CD4-positive, CD25-positive, alpha-beta regulatory T cell (primary cell): Measurements from ENCODE around the gene UTP3. TPM values are rescaled to one million over a fixed set of nuclear protein-coding genes. Genes with fewer than 3 reads are reported as not detected.
"Not testable (repeated sequence)": the region's sequence is repeated elsewhere in the genome, so short reads cannot be mapped to it uniquely, and the experiment has no call there.

Source experiments
- ATAC-seq, 2 donors: fragments of 150-1000 bp; cut with Tn5 transposase; one replicate each; pipeline ENCODE4 v1.10.0; 2021; ENCODE audit warnings: low read depth in 2 of 2, moderate number of reproducible peaks in 2 of 2, moderate library complexity in 1 of 2
- DNase-seq, 3 donors: peaks; one replicate each; pipeline versions ENCODE4 v3.0.0 to v3.0.0-alpha.2; 2012 to 2022; ENCODE audit warnings: mixed read lengths in 1 of 3
- H3K27ac ChIP-seq: one replicate; pipeline ENCODE4 v1.7.0; 2013; ENCODE audit warnings: mild to moderate bottlenecking, low read length; ENCODE audit not compliant: insufficient read depth, poor library complexity, severe bottlenecking
- H3K27me3 ChIP-seq: one replicate; pipeline ENCODE4 v1.7.0; 2013; ENCODE audit warnings: low read length; ENCODE audit not compliant: control insufficient read depth, insufficient read depth
- H3K36me3 ChIP-seq: one replicate; pipeline ENCODE4 v1.7.0; 2013; ENCODE audit warnings: mild to moderate bottlenecking, low read length, moderate library complexity; ENCODE audit not compliant: control insufficient read depth, insufficient read depth
- H3K4me1 ChIP-seq: 2 replicates; pipeline ENCODE4 v1.7.0; 2013; ENCODE audit warnings: mild to moderate bottlenecking, low read length; ENCODE audit not compliant: insufficient read depth, control insufficient read depth, poor library complexity, severe bottlenecking
- H3K4me3 ChIP-seq: one replicate; pipeline ENCODE4 v1.7.0; 2013; ENCODE audit warnings: low read depth, mild to moderate bottlenecking, low read length, moderate library complexity
- H3K9me3 ChIP-seq, 2 experiments: 1 replicate in 1 of 2; 2 replicates in 1 of 2; pipeline ENCODE4 v1.7.0; 2013; ENCODE audit warnings: low read length in 2 of 2, mild to moderate bottlenecking in 1 of 2, moderate library complexity in 1 of 2; ENCODE audit not compliant: control insufficient read depth in 2 of 2
- H3K27ac Mint-ChIP-seq, 3 donors: one replicate each; pipeline ENCODE4 v1.8.0; 2020 to 2022; ENCODE audit warnings: mild to moderate bottlenecking in 3 of 3, mixed read lengths in 3 of 3, moderate library complexity in 2 of 3
- H3K27me3 Mint-ChIP-seq: one replicate; pipeline ENCODE4 v1.8.0; 2022; ENCODE audit warnings: mild to moderate bottlenecking, mixed read lengths
- H3K36me3 Mint-ChIP-seq: one replicate; pipeline ENCODE4 v1.8.0; 2020; ENCODE audit warnings: mixed read lengths
- H3K4me1 Mint-ChIP-seq, 4 donors: one replicate each; pipeline ENCODE4 v1.8.0; 2020 to 2022; ENCODE audit warnings: mixed read lengths in 4 of 4, mild to moderate bottlenecking in 1 of 4
- H3K4me3 Mint-ChIP-seq, 4 donors: one replicate each; pipeline ENCODE4 v1.8.0; 2020 to 2022; ENCODE audit warnings: mild to moderate bottlenecking in 4 of 4, mixed read lengths in 4 of 4, moderate library complexity in 3 of 4
- H3K9me3 Mint-ChIP-seq, 7 donors: one replicate each; pipeline ENCODE4 v1.8.0; 2020 to 2022; ENCODE audit warnings: mixed read lengths in 7 of 7, mild to moderate bottlenecking in 3 of 7, moderate library complexity in 2 of 7
- polyA plus RNA-seq, 4 donors: library from polyadenylated mRNA; unstranded; fragments of 300-500 nt; fragmentation: Illumina TruSeq; gene quantifications; one replicate each; pipeline ENCODE4 v1.2.3, GENCODE V29; 2021
- total RNA-seq: library from RNA; stranded (reverse); gene quantifications from one replicate; pipeline ENCODE4 v1.2.3, GENCODE V29; 2022

The UTP3 gene
- total and polyA plus RNA-seq, 5 donors from 2014 or later = 8.8 to 17.5 (median 13.5) TPM

DNA sequence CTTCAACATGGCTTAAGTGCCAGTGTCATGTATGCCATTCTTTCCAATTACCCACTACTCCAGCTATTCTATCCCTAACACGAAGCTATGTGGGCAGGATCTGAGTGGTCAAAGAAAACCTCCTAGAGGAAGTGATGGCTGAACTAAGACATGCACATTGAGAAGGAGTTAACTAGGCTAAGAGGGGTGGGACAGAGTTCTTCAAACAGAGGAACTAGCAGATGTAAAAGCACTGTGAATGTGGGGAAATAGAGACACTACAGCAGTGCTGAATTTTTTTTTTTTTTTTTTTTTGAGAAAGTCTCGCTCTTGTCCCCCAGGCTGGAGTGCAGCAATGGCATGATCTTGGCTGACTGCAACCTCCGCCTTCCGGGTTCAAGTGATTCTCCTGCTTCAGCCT is 28.2 kb upstream of the UTP3 start:
- ATAC-seq (no peak), DNase-seq (no peak)
- Mint-ChIP-seq H3K4me1 (no peaks in the 10 kb centered on the region), H3K4me3 (no peak overlapping the region), H3K9me3 (peaks cover 0 to 1% (median 0%) of the 10 kb centered on the region in 7 donors), H3K27ac (peak overlapping the region in 1 of 3 donors; percentile 79), H3K27me3 (peaks cover 17% of the 10 kb centered on the region), H3K36me3 (no peaks in the 10 kb centered on the region)
- H3K4me3 ChIP-seq = no peak overlapping the region
- peaks cover 6% of the 10 kb centered on the region for H3K27me3 ChIP-seq
- no peak overlapping the region for H3K27ac ChIP-seq
- H3K9me3 ChIP-seq = no peaks in the 10 kb centered on the region
- no peaks in the 10 kb centered on the region for H3K36me3 ChIP-seq
- no peaks in the 10 kb centered on the region for H3K4me1 ChIP-seq

DNA sequence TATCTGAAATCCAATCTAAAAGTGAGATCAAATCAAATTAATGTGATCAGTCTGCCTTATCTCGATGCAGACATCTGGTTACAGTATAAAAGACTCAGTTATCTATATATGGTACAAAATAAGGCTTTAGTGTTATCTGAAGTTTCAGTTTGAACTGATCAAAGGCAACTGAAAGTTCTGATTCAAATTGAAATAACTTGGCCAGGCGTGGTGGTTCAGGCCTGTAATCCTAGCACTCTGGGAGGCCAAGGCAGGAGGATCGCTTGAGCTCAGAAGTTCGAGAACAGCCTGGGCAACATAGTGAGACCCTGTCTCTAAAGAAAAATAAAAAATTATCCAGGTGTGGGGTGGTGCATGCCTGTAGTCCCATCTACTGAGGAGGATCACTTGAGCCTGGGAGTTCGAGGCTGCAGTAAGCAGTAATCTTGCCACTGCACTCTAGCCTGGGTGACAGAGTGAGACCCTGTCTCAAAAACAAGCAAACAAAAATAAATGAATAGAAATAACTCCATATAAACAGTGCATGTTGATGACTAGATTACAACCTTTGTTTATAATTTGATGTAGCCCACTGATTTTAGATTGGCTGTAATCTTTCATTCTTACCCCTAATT is 26.9 kb upstream of the UTP3 start:
- not testable (repeated sequence) for H3K36me3 Mint-ChIP-seq, H3K4me3 ChIP-seq, ATAC-seq, H3K4me1 ChIP-seq, H3K4me3 Mint-ChIP-seq, H3K27ac ChIP-seq, H3K4me1 Mint-ChIP-seq, H3K36me3 ChIP-seq, H3K9me3 Mint-ChIP-seq, H3K27me3 ChIP-seq, H3K9me3 ChIP-seq, H3K27ac Mint-ChIP-seq
- peak in 1 of 3 donors; percentile 43 for DNase-seq
- H3K27me3 Mint-ChIP-seq = peaks cover 21% of the 10 kb centered on the region

DNA sequence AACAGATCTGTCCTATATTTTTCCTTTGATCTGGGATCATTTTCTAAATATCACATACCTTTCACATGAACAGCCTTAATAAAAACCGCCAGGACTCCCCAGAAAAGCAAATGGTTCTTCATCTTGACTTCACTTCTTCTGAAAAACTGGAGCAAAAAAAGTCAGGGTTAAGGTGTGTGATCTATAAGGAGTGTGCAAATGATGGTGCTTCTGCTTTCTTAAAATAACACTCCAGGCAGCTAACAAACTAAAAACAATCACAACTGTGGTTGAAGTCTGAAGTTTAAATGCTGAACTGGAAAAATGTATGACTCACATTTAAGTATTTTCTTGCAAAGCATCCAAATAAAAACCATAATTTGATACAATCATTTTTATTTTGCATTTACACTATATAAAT is 22.0 kb upstream of the UTP3 start, which contains the start of gene JCHAIN:
JCHAIN (minus strand) TSS at position 140 of the 400 bp plus-strand sequence; CDS start at position 122, 18 bp downstream.
- Mint-ChIP-seq H3K27me3 (peaks cover 31% of the 10 kb centered on the region), H3K9me3 (peaks cover 0 to 1% (median 0%) of the 10 kb centered on the region in 7 donors), H3K36me3 (no peaks in the 10 kb centered on the region), H3K4me1 (no peaks in the 10 kb centered on the region), H3K4me3 (no peak within 1 kb of the TSS), H3K27ac (no peak within 1 kb of the TSS)
- no peak within 1 kb of the TSS for H3K4me3 ChIP-seq
- no peaks in the 10 kb centered on the region for H3K9me3 ChIP-seq
- peaks cover 11% of the 10 kb centered on the region for H3K27me3 ChIP-seq
- DNase-seq = no peak
- no peak within 1 kb of the TSS for H3K27ac ChIP-seq
- no peak for ATAC-seq
- no peaks in the 10 kb centered on the region for H3K4me1 ChIP-seq
- H3K36me3 ChIP-seq = no peaks in the 10 kb centered on the region

DNA sequence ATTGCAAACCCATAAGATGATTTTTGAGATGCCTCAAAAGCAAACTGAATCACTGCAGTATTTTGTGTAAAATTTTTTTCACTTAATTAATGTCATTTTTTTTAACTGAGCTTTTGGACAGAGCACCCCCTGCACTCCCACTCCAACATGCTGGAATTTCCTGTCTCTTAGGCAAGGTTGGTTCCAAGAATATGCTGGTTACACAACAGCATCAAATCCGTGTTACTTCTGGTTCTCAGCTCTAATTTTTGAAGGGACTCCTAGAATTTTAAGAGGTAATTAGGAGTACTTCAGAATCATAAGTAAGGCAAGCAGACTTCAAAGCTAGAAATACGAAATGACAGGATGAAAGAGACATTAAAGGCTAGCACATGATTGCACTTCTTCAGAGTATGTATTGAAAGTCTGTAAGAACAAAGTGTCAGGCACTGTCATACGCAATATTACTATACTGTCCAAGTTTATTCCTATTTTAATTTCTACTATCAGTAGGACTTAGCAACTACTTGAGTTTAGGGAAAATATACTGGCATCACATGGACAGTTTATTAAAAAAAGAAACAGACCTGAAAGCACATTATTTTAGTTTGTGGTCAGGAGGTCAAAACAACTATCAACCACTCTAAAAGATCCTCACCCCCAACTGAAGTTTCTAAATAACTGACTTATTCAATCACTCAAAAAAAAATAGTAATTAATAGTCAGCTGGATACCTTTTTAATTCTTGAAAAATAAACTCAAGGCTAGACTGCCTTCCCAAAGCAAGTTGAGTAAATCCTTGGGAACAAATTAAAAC is 20.4 kb upstream of the UTP3 start:
- peaks cover 0 to 1% (median 0%) of the 10 kb centered on the region in 7 donors for H3K9me3 Mint-ChIP-seq
- Histone ChIP-seq H3K4me1 (no peaks in the 10 kb centered on the region), H3K27me3 (peaks cover 11% of the 10 kb centered on the region), H3K27ac (no peak overlapping the region), H3K36me3 (no peaks in the 10 kb centered on the region), H3K4me3 (no peak overlapping the region), H3K9me3 (no peaks in the 10 kb centered on the region)
- no peak for ATAC-seq
- no peaks in the 10 kb centered on the region for H3K36me3 Mint-ChIP-seq
- peaks cover 27% of the 10 kb centered on the region for H3K27me3 Mint-ChIP-seq
- no peak for DNase-seq
- no peaks in the 10 kb centered on the region for H3K4me1 Mint-ChIP-seq
- no peak overlapping the region for H3K4me3 Mint-ChIP-seq
- no peak overlapping the region for H3K27ac Mint-ChIP-seq

DNA sequence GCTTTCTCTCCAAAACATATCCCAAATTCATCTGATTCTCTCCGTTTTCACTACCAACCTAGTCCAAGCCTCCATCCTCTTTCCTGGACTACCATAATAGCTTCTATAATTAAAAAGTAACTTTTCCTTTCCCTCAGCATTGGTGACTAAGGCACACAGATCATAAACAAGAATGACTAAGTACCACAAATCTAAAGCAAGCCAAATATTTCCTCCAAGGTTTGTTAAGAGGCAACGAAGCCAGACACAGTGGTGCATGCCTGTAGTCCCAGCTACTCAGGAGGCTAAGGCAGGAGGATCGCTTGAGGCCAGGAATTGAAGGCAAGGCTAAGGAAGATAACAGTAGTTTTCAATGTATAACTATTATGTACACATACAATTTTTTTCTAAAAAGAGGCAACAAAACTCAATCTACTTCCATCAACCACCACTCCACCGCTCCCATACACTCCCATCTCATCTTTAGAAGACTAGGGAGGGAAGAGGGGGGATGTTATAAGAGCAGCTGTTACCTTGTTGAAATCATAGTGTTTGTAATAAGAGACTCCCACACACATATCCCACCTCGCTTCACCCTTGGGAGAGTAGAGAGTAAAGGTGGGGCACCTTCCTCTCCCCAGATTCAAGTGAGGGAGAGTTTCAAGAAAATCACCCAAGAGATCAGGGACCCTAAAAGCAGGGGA is 17.9 kb upstream of the UTP3 start:
- no peak for ATAC-seq
- no peaks in the 10 kb centered on the region for H3K36me3 Mint-ChIP-seq

DNA sequence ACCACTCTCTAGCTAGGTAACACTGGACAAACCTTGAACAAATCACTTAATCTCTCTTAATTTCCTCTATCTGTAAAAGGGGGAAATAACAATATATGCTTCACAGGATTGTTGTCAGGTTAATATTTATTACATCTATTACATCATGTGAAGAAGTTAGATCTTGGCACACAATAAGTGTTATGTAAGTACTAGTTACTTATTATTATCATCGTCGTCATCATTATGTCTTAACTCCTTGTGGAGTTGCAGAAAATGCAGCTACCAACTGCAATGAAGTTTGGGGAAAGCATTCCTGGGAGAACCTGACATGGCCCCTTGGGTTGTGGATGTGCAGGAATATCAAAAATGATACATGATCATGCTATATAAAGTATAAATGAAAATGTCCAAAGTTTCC is 17.2 kb upstream of the UTP3 start:
- no peaks in the 10 kb centered on the region for H3K36me3 ChIP-seq
- H3K4me3 ChIP-seq = no peak overlapping the region
- no peaks in the 10 kb centered on the region for H3K9me3 ChIP-seq
- peaks cover 11% of the 10 kb centered on the region for H3K27me3 ChIP-seq
- no peaks in the 10 kb centered on the region for H3K4me1 ChIP-seq
- H3K36me3 Mint-ChIP-seq = no peaks in the 10 kb centered on the region
- DNase-seq = no peak
- ATAC-seq = no peak
- H3K4me3 Mint-ChIP-seq = no peak overlapping the region
- no peaks in the 10 kb centered on the region for H3K4me1 Mint-ChIP-seq
- H3K27ac ChIP-seq = no peak overlapping the region
- H3K9me3 Mint-ChIP-seq = peaks cover 0 to 1% (median 0%) of the 10 kb centered on the region in 7 donors
- H3K27ac Mint-ChIP-seq = no peak overlapping the region
- peaks cover 29% of the 10 kb centered on the region for H3K27me3 Mint-ChIP-seq

More for the DNA sequence above, 17.9 kb upstream of the UTP3 start:
- H3K9me3 ChIP-seq = no peaks in the 10 kb centered on the region
- H3K4me3 Mint-ChIP-seq = no peak overlapping the region
- no peaks in the 10 kb centered on the region for H3K4me1 Mint-ChIP-seq
- no peaks in the 10 kb centered on the region for H3K4me1 ChIP-seq
- no peak overlapping the region for H3K27ac ChIP-seq
- DNase-seq = no peak
- H3K27me3 Mint-ChIP-seq = peaks cover 27% of the 10 kb centered on the region
- H3K4me3 ChIP-seq = no peak overlapping the region
- H3K27me3 ChIP-seq = peaks cover 11% of the 10 kb centered on the region
- H3K27ac Mint-ChIP-seq = no peak overlapping the region
- H3K9me3 Mint-ChIP-seq = peaks cover 0 to 1% (median 0%) of the 10 kb centered on the region in 7 donors
- no peaks in the 10 kb centered on the region for H3K36me3 ChIP-seq

DNA sequence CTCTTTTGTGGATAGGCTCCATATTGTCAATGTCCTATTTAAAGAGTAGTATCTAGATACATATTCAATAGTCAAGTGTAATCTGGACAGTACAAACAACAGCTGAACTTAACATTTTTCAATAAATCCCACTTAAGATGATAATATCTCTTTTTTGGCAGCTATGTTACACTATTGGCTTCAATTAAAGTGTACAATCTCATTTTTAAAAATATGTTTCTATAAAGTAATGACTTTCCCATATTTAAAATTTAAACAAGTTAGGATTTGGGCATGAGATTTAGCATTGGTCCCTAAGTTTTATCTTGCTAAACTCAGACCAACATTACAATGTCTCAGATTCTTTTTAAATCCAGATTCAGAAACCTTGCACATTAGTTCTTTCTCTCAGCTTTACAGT is 14.1 kb upstream of the UTP3 start:
- peaks cover 0 to 2% (median 0%) of the 10 kb centered on the region in 7 donors for H3K9me3 Mint-ChIP-seq
- H3K36me3 Mint-ChIP-seq = no peaks in the 10 kb centered on the region
- no peak for ATAC-seq
- Histone ChIP-seq H3K27me3 (peaks cover 7% of the 10 kb centered on the region), H3K4me3 (no peak overlapping the region), H3K4me1 (no peaks in the 10 kb centered on the region), H3K36me3 (no peaks in the 10 kb centered on the region), H3K27ac (no peak overlapping the region), H3K9me3 (no peaks in the 10 kb centered on the region)
- H3K4me1 Mint-ChIP-seq = no peaks in the 10 kb centered on the region
- H3K27ac Mint-ChIP-seq = no peak overlapping the region
- DNase-seq = no peak
- no peak overlapping the region for H3K4me3 Mint-ChIP-seq
- H3K27me3 Mint-ChIP-seq = peaks cover 24% of the 10 kb centered on the region
